DMS 273 treated with DMSO at 0.1 percent for 48 hours (cell line): ENCODE results near the gene TMPRSS4.

ENCODE experiments used
- DNase-seq: peaks from one replicate; lab custom pipeline; 2025; lab: John Stamatoyannopoulos, UW

Gene TMPRSS4

DNA sequence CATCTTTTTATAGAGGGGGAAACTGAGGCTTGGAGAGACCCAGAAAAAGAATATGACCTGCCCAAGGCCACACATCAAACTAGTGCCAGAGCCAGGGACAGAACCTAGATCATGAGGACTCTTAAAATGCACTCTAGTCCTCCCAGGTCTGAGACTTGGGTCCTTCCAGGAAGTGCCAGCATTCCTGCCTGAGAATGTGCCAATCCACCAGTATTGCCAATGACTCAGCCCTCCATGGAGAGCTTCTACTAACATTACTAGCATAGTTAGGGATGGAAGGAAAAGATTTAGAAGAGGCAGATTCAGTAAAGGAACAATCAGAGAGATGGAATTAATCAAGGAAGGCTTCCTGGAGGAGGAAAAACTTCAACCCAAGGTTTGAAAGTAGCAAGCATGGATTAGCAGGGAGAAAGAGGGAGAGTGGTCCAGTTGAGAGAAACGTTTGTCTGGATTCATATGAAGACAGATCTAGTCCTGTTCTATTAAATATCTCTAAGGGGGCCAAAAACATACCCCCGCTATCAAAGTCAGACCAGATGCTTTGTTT lies 30.0 kb downstream of the TMPRSS4 start:
- DNase-seq = no peak

DNA sequence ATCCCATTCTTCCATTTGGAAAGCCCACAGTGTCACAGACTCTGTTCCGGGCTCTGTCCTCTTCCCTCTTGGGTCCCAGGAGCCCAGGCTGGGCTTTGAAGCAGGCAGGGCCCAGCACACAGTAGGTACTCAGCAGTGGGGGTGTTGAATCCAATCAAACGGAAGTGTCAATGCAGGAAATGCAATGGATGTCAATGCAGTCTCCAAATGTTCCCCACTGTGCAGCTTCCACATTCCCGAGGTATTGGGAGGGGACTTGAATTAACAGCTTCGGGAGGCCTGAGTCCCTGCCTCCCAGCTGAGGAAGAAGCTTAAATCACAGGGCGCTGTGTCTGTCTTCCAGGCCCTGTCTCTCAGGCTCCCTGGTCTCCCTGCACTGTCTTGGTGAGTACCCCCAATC lies 31.6 kb downstream of the TMPRSS4 start:
- DNase-seq = no peak

DNA sequence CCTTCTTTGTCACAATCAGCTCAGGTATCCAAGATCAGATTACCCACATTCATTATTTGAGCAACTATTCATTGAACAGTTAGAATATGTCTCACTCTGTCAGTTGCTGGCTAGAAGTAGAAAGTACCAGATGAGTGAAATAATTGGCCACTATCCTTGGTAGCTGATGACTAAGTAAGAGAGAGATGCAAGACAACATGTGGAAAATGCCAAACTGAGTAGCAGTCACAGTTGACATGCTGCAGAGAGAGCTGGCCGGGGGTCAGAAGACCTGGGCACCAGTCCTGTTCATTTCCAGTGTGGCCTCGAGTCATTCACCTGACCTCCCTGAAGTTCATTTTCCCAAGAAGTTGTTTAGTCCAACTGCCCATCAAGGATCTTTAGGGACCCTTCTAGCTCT lies 32.4 kb downstream of the TMPRSS4 start:
- no peak for DNase-seq

DNA sequence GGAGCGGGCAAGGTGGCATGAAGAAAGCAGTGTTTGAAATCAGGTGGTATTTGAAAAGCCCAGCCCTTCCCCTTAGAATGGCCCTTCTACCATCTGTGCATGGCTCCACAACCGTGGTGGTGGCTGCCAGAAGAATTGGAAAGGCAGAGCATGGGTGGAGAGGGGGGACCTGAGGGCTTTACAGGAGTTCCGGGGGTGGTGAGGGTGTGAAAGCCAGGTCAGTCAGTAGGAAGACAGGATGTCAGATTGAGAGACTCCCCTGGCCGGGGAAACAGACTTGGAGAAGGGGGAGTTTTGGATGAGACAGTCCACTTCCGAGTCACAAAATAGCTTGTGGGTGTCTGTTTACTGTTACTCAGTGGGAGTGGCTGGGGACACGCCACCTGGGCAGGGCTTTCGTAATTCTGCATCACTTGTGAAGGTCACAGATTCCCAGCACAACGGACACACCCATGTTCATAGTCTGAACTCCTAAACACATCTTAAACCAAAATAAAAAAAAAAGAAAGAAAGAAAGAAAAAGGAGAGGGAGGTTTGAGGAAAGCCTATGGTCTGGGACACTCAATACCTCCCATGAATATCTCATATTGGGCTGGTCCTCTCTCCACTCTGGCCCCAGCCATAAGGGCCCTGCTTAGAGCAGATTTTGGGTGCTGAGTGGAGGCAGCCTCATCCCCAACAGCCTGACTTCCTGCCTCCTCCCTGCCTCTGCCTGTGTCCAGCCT lies 34.3 kb downstream of the TMPRSS4 start:
- no peak for DNase-seq

DNA sequence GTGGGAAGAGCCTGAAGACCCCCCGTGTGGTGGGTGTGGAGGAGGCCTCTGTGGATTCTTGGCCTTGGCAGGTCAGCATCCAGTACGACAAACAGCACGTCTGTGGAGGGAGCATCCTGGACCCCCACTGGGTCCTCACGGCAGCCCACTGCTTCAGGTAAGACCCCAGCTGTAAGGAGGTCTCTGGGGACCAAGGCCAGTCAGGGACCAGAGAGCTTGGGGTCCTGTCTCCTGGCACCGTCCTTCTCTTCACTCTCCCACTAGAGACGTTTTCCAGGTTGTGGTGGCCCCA lies 34.8 kb downstream of the TMPRSS4 start:
- no peak for DNase-seq

DNA sequence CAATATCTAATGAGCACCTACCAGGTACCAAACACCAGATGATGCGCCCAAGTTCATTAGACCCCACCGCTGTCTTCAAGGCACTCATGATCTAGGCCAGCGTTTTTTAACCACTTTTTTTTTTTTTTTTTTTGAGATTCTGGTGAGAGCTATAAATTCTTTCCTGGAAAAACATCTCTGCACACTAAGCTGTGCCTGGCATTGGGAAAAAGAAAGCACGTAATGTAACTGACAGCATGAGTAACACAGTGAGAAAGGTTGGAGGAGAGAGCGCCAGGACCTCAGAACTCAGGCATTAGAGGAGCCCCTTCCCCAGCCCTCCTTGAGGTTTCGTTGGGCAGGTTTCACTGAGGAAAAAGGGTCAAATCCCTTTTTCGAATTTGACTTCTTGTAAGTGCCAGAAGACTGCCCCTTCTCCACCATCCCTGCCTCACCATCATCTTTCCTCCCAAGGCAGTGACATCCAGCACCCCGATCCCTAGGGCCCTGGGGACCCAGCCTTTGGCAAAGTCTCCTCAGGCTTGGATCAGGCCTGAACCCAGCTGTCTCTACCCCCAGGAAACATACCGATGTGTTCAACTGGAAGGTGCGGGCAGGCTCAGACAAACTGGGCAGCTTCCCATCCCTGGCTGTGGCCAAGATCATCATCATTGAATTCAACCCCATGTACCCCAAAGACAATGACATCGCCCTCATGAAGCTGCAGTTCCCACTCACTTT lies 36.0 kb downstream of the TMPRSS4 start:
- no peak for DNase-seq

DNA sequence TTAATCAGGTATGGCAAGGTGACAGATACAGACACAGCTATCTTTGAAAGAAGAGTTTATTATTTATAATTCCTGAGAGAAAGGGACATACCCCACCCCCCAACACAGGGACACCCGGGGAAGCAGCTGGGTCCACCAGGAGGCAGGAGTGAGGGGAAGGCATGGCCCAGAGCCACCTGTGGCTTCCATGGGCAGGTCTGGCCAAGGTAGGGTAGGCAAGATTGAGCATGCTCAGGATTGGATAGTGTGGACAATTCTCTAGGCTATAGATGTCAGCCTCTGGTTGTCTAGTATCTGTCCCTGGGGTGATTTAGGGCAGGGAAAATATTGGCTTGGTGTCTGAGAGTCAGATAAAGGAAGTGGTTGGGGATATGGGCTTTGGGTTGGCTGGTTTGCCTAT lies 37.4 kb downstream of the TMPRSS4 start:
- DNase-seq = no peak

DNA sequence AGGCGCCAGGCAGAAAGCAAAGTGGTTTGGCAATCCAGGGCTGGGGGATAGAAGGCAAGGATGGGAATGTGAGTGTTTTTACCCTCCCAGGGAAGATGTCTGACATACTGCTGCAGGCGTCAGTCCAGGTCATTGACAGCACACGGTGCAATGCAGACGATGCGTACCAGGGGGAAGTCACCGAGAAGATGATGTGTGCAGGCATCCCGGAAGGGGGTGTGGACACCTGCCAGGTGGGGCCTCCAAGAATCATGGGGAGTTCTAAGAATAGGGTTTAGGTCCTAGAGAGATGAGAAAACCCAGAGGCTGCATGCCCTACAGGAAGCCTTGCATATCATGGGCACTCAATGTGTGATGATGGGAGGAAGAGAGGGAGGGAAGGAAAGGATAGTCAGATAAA lies 38.2 kb downstream of the TMPRSS4 start:
- no peak for DNase-seq

DNA sequence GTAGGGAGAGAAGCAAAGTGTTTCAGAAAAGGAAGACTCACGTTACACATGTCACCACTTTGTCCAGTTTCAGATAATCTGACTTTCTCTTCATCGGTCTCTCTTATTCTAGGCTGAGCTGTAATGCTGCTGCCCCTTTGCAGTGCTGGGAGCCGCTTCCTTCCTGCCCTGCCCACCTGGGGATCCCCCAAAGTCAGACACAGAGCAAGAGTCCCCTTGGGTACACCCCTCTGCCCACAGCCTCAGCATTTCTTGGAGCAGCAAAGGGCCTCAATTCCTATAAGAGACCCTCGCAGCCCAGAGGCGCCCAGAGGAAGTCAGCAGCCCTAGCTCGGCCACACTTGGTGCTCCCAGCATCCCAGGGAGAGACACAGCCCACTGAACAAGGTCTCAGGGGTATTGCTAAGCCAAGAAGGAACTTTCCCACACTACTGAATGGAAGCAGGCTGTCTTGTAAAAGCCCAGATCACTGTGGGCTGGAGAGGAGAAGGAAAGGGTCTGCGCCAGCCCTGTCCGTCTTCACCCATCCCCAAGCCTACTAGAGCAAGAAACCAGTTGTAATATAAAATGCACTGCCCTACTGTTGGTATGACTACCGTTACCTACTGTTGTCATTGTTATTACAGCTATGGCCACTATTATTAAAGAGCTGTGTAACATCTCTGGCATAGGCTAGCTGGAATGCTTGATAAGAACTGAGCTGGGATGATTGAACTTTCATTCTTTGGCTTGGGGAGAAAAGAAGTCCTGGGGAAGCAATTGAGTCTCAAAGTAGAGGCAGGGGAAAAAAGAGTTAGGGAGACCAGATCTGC lies 41.1 kb downstream of the TMPRSS4 start:
- DNase-seq = no peak

DNA sequence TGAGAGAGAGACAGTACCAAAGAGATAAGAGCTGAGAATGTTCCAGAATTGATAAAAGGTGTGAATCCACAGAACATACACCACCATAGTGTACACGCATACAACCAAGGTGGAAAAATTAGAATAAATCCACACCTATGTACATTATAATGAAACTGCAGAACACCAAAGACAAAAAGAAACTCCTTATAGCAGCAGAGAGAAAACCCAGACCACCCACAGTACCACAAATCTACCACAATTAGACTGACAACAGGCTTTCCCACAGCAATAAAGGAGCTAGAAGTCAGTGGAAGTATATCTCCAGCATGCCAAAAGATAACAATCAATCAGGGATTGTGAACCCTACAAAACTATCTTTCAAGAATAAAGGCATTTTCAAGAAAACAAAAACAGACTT lies 43.9 kb downstream of the TMPRSS4 start:
- DNase-seq = no peak

DNA sequence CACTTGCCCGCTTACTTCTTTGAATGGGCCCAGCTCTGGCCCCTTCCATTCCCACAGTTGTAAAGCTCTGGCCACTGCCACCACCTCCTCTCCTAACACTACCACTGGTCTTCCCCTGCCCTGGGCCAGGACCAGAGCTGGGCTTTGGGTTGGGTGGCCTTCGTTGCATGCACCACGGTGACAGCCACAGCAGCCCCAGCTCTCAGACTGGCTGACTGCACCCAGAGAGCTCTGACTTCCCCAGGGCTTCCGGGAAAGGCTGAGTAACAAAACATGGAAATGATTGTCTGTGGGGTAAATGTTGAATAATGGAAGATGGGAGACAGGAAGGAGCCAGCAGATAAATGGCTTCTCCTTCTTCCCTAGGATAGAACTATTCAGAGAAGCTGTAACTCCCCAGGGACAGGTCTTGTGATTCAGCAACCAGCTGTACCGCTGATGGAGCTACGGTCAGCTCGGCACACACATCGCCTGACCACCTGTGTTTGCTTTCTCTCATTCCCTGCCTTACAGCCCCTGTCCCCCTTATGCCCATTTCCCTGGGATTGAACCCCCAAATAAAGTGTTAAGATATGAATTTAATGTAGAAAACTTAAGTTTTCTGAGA lies 48.2 kb downstream of the TMPRSS4 start:
- DNase-seq = no peak

DNA sequence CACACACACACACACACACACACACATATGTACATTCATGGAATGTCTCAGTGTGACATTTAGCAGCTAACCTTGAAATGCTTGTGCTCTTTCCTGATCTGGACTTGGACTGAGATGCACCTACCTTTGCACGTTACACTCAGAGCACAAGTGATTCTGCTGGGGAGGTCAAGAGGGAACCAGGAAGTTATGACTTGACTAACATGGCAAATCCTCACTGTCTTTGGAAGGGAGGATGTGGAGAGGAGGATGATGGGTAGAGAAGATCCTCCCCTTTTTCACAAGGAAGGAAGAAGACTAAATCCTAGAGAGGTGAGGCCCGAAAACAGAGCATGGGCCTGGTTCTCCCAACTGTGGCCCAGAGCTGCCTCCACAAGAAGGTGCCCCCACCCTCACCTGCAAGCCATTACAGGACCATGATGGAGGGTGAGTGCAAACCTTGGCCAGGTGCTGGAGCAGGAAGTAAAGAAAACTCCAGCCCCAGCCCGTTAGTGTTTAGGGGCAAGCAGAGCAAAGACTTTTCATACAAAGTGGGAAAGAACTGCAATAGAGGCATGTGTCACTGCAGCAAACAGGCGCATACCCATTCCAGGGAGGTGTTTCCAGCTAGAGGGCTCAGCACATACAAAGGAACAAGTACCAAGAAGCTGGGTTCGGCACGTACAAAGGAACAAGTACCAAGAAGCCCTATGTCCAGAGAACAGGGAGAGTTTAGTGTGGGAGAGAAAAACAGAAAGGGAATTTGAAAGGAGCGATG lies 49.4 kb downstream of the TMPRSS4 start:
- DNase-seq = no peak

DNA sequence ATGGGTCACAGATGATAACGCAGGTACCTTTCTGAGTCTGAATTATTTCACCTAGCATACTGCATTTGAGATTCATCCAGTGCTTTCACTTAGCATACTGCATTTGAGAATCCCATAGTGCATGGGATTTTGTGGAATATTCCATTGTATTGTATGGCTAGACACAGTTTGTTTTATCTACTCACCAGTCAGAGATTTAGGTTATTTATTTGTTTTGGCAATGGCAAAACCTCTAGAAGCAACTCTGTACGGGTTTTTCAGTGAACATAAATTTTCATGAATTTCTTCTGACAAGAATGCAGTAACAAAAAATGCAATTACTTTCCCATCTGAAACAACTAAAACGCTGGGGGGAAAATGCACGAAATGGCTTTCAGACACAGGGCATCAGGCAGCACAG lies 51.4 kb downstream of the TMPRSS4 start:
- no peak for DNase-seq

DNA sequence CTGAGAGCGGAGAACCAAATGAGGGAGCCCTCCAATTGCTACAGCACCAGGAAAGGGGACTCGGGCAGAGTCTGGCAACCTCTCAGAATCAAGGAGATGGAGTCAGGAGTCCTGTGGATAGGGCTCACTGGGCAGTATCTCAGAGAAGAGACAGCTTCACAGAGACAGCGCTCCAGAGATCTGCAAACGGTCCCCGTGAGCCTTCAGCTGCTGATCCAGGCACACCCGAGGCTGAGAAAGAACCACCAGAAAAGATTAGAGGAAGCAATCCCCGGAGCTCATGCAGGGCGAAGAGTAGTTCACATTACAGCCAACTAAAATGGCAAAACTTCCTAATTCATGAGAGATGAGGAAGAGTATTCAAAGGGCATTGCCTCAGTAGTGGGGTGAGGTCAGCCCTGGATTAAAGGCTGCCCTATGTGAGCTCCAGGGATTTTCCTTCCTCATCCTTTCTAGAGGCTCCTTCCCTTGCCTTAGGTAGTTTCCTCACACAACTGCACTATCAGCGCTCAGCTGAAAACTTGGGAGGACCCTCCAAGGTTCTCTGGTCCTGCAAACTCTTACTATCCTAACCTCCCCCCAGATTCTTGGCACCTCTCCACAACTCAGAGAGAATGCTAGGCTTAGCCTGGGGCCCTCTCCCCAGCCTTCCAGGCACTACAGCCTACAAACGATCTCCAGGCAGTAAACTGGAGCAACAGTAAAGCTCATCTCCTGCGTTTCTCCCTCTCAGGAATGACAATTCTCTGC lies 52.0 kb downstream of the TMPRSS4 start:
- no peak for DNase-seq

DNA sequence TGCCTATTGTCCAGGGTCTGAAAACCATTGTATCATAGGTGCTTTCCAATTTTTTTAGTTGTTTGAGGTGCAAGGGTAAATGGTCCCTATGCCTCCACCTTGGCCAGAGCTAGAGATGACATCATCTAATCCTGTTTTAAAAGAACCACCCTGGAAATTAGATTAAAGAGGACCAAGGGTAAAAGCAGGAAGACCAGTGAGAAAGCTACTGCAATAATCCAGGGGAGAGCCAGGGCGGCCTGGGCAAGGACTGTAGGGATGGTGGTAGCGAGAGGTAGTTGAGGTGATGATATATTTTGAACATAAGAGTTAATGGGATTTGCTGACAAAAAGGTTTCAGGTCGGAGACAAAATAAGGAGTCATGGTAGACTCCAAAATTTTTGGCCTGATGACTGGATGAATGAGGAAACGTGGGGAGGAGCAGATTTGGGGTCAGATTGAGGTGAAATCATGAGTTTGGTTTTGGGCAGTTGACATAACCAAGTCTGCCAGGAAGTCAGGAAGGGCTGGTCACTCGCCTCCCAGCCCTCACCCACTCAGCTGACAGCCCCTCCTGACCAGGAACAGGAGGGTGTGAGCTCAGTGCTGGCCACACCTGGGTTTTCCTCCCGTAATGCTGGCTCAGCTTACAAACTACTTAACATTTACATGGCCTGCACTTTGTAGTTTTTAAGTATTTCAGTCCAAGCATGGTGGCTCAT lies 52.7 kb downstream of the TMPRSS4 start:
- no peak for DNase-seq

DNA sequence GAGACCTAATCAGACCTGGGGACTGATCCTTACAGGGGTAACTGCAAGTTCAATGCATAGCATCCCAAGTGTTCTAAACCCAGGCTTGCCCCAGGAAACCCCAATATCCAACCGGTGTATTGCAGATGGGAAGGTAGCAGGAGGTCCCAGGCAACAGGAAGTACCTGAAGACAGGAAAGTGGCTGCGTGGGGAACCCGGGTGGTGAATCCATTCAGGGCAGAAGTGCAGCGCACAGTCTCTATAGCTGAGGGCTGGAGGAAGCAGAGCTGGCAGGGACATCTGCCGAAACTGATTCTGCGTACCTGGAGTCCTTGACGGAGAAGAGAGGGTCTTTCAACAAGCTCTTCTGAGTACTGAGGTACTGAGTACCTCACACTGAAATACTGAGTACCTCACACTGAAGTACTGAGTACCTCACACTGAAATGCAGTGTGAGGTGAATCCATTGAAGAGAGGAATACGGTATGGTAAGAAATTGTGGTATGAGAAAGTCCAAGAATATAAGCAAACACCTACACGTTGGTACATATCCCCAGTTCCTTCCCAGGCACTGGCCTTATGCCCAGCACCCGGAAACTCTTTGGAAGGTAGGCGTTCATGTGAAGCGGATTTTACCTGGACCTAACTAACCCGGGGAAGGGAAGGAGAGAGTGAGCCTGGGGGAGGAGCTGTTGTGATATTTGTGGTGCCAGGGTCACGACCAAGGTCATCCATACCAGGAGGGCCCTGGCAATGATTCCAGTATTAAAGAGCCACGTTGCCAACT lies 55.7 kb downstream of the TMPRSS4 start:
- DNase-seq = no peak

DNA sequence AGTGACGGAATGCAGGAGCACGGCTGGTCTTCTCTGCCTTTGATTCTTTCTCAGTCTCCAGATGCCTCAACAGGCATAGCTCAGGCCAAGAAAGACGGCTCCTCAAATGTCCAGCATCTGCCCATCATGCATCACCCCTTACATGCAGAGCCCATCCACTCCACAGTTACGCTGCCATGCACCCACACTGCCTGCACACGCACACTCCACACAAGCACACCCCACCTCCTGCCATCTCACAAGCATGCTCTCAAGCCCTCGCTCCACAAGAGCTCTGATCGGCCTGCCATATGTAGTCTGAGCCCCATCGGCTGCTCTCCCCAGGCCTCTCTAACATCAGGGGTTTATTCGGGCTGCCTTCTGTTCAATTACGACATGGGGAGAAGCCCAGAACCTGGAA lies 56.9 kb downstream of the TMPRSS4 start:
- DNase-seq = no peak

DNA sequence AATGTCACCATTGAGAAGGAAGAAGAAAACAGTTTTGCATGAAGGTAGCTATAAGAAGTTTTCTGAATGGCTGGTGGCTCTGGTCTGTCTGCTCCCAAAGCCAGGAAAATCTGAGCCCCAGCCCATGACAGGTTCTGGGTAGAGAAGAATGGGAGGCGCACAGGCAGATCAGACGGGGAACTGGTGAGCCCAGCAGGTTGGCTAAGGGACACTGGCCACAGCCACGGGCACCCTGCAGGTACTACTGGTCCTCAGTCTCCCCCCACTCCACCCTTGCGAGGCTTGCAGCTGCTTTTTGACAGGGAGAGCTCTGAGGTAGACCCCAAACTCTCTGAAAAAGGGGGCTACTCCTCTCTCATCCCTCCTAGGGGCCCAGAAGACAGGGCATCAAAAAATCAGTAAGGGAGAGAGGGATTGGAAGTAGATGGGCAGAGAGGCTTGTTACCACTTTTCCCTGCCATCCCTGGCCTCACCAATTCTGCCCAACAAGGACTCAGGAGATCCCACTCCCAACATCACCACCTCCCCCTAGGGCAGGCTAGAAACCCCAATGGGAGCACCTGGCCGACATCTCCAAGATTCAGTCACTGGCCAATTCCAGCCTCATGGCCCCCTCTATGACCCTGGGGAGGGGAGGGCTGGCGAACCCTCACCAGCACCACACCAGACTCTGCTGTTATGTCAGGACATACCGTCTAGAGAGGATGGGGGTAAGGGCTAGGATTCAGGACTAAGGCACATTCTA lies 58.3 kb downstream of the TMPRSS4 start:
- DNase-seq = no peak

DNA sequence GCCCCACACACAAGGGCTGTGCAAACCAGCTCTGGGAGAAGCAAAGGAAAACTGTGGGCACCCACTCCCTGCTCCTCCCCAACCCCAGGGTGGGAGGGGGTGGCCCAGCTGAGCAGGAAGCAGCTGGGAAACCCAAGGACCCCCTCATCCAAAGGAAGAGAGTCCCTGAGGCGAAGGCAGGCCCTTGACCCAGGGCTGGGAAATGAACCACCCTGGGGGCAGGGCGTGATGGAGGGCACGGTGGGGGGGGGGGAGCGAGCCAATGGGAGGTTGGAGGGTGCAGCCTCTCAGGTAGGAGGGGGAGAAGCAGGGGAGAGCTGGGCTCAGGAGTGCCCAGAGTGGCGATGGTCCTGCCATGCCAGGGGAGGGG lies 58.9 kb downstream of the TMPRSS4 start:
- DNase-seq = no peak
